Smooth muscle cell (in vitro differentiated cells): ENCODE data around the gene PSMD1. TPM values are rescaled to one million over a fixed set of nuclear protein-coding genes. Genes with fewer than 3 reads are reported as not detected.

ENCODE experiments used
- DNase-seq: peaks from one replicate; lab custom pipeline; 2025; ENCODE audit not compliant: unreplicated experiment; lab: John Stamatoyannopoulos, UW
- H2AFZ ChIP-seq: fragments of 200-600 bp; sonication (generic); 2 replicates; pipeline ENCODE4 v1.6.0; 2016; ENCODE audit warnings: antibody characterized with exemption, low read depth, mild to moderate bottlenecking
- H3F3A ChIP-seq: fragments of 200-600 bp; sonication (generic); 2 replicates; pipeline ENCODE4 v1.6.0; 2017; ENCODE audit warnings: antibody characterized with exemption, low read depth
- H3K27ac ChIP-seq: fragments of 200-600 bp; sonication (generic); 2 replicates; pipeline ENCODE4 v1.5.1; 2016; ENCODE audit warnings: low read depth, mild to moderate bottlenecking
- H3K27me3 ChIP-seq: fragments of 200-600 bp; sonication (generic); 2 replicates; pipeline ENCODE4 v1.6.1; 2016; ENCODE audit warnings: low read depth, mild to moderate bottlenecking
- H3K36me3 ChIP-seq: fragments of 200-600 bp; sonication (generic); 2 replicates; pipeline ENCODE4 v1.5.1; 2016; ENCODE audit warnings: low read depth
- H3K4me1 ChIP-seq: fragments of 200-600 bp; sonication (generic); 2 replicates; pipeline ENCODE4 v1.5.1; 2016; ENCODE audit warnings: low read depth
- H3K4me2 ChIP-seq: fragments of 200-600 bp; sonication (generic); 2 replicates; pipeline ENCODE4 v1.6.0; 2016; ENCODE audit warnings: mild to moderate bottlenecking
- H3K4me3 ChIP-seq: fragments of 200-600 bp; sonication (generic); 2 replicates; pipeline ENCODE4 v1.5.1; 2016; ENCODE audit warnings: mild to moderate bottlenecking
- H3K79me2 ChIP-seq: fragments of 200-600 bp; sonication (generic); 2 replicates; pipeline ENCODE4 v1.6.0; 2016; ENCODE audit warnings: low read depth, mild to moderate bottlenecking
- H3K9ac ChIP-seq: fragments of 200-600 bp; sonication (generic); 2 replicates; pipeline ENCODE4 v1.6.0; 2016; ENCODE audit warnings: low read depth
- H3K9me3 ChIP-seq: fragments of 200-600 bp; sonication (generic); replicated peaks from 2 replicates; pipeline ENCODE4 v1.5.1; 2016; ENCODE audit warnings: low read depth
- H4K20me1 ChIP-seq: fragments of 200-600 bp; sonication (generic); 2 replicates; pipeline ENCODE4 v1.6.0; 2016; ENCODE audit warnings: low read depth
- WGBS: methylation state at CpG from one replicate; pipeline ENCODE4 v1.1.7; 2016; ENCODE audit warnings: low lambda C conversion rate; 5-methylcytosine and 5-hydroxymethylcytosine counted together
- polyA plus RNA-seq: library from polyadenylated mRNA; unstranded; fragments of >200 nt; fragmentation: Nextera tagmentation; extraction: Ambion mirVana; gene quantifications from 2 replicates; pipeline ENCODE4 v1.2.1, GENCODE V29; 2016
- total RNA-seq: library from RNA; depleted of rRNA; stranded (reverse); fragments of >200 nt; gene quantifications from 2 replicates; pipeline ENCODE4 v1.2.3, GENCODE V29; 2014
- TF ChIP-seq, protein P1 (sequence below): fragments of 200-600 bp; sonication (generic); IDR thresholded peaks from 2 replicates; pipeline ENCODE4 v1.5.1; 2017; ENCODE audit warnings: borderline replicate concordance, mild to moderate bottlenecking, antibody characterized with exemption; ENCODE audit not compliant: insufficient read depth, poor library complexity, severe bottlenecking

PSMD1 gene
- total and polyA plus RNA-seq, 2 experiments from 2014 or later = 95.7 to 99.7 TPM

DNA sequence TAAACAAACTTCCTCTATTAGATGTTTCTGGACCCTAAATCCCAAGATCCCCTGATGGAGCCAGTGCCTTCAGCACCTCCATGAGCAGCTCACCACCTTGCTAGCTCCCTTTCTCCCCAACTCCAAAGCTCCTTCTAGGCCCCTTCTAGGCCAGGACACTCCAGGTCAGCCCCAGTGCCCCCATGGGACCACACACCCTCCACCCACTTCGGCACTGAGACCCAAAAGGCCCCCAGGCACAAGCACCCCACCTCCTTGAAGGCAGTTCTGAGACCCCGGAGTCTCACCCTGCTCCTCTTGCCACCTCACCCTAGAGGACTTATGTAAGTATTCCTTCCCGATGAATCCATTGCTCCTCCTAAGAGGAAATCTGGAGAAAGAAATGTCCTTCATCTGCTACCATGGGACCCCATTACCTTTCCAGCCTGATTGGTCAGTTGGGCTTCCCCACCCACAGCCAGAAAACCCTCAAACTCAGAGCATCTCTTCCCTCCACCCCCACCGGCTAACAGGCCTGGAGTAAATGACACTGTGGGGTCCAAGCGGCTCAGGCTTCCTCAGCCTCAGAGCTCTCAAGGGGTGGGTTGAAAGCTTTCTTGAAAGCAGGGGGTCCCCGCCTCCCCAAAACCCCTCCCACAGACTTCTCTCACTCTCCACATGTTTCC, 132.0 kb downstream of the PSMD1 start:
- H3K27ac ChIP-seq = peak overlapping the region; percentile 61
- H2AFZ ChIP-seq = no peak overlapping the region
- H3K9me3 ChIP-seq = no peaks in the 10 kb centered on the region
- DNase-seq = no peak
- peaks cover 14% of the 10 kb centered on the region for H3K4me1 ChIP-seq
- TF ChIP-seq, protein P1, sequence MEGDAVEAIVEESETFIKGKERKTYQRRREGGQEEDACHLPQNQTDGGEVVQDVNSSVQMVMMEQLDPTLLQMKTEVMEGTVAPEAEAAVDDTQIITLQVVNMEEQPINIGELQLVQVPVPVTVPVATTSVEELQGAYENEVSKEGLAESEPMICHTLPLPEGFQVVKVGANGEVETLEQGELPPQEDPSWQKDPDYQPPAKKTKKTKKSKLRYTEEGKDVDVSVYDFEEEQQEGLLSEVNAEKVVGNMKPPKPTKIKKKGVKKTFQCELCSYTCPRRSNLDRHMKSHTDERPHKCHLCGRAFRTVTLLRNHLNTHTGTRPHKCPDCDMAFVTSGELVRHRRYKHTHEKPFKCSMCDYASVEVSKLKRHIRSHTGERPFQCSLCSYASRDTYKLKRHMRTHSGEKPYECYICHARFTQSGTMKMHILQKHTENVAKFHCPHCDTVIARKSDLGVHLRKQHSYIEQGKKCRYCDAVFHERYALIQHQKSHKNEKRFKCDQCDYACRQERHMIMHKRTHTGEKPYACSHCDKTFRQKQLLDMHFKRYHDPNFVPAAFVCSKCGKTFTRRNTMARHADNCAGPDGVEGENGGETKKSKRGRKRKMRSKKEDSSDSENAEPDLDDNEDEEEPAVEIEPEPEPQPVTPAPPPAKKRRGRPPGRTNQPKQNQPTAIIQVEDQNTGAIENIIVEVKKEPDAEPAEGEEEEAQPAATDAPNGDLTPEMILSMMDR = no peak
- no peak overlapping the region for H3K4me2 ChIP-seq
- H3K9ac ChIP-seq = no peak overlapping the region
- H3K27me3 ChIP-seq = no peaks in the 10 kb centered on the region
- no peak overlapping the region for H3K4me3 ChIP-seq
- 92% methylated on average over 6 of the region's 6 CpGs for WGBS
- H3K36me3 ChIP-seq = no peaks in the 10 kb centered on the region
- H3F3A ChIP-seq = no peaks in the 10 kb centered on the region
- H3K79me2 ChIP-seq = no peaks in the 10 kb centered on the region
- no peaks in the 10 kb centered on the region for H4K20me1 ChIP-seq

DNA sequence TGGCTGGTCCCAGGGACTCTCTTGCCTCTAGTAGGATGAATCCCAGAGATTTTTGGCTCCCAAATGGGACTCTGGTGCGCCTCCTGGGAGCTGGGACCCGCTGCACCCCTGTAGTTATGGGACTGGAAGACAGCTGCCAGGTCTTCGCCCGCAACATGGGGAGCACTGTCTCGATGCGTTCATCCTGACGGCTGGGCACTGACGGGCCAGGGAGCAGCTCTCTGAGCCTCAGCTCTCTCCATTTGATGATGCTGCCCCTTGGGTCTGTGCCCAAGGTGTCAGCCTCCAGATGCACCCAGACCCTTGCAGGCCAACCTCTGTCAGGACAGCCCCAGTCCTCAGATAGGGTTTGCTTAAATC, 132.5 kb downstream of the PSMD1 start:
- H3F3A ChIP-seq = no peaks in the 10 kb centered on the region
- peak overlapping the region; percentile 61 for H3K27ac ChIP-seq
- TF ChIP-seq, protein P1 = no peak
- no peak overlapping the region for H3K9ac ChIP-seq
- H3K27me3 ChIP-seq = no peaks in the 10 kb centered on the region
- H3K4me1 ChIP-seq = peaks cover 14% of the 10 kb centered on the region
- H3K79me2 ChIP-seq = no peaks in the 10 kb centered on the region
- WGBS = 98% methylated on average over 8 of the region's 8 CpGs
- H2AFZ ChIP-seq = no peak overlapping the region
- no peak overlapping the region for H3K4me3 ChIP-seq
- no peaks in the 10 kb centered on the region for H4K20me1 ChIP-seq
- no peak overlapping the region for H3K4me2 ChIP-seq
- no peak for DNase-seq
- no peaks in the 10 kb centered on the region for H3K9me3 ChIP-seq
- no peaks in the 10 kb centered on the region for H3K36me3 ChIP-seq

DNA sequence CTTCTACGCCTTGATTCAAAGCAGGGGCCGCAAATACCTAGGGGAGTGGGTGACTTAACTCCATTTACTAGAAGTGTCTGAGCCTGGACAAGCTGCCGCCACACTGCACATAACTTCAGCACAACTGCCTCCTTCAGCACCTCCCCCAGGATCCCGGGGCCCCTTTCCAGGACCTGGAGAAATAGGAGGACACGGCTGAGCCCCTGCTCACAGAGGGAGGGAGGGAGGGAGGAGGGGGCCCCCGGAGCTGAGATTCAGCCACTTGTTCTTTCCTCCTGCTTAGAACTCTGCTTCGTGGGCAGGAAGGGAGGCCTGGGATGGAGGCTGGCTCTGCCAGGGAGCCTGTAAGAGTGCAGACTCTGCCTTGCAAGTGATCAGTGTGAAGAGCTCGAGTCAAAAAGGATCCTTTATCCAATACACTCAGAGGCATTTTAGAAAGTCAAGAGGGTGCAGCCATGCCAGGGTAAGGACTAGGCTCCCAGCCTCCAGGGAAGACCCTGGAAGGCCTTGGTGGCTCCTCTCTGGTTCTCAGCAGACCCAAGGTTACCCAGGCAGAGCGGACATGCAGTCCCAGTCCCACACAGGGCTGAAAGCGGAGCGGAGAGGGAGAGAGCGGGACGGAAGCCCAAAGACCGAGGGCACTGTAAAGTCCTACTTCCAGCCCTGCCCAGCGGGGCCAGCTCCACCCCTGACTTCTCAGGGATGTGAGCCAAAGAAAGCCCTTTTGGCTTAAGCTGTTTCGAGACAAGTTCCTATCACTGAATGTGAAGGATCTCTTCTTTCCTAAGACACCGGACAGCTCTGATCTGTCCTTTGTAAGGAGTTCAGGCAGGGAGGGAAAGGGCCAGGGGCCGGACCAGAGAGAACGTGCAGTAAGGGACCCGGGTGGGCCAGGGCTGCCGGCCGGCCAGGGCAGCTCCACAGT, 133.2 kb downstream of the PSMD1 start:
- Histone ChIP-seq H3K9me3 (no peaks in the 10 kb centered on the region), H3K4me3 (no peak overlapping the region), H3K27me3 (no peaks in the 10 kb centered on the region), H3K27ac (peak overlapping the region; percentile 88), H3K79me2 (no peaks in the 10 kb centered on the region), H3K36me3 (no peaks in the 10 kb centered on the region), H4K20me1 (no peaks in the 10 kb centered on the region), H3K9ac (peak overlapping the region; percentile 43), H3K4me2 (peak overlapping the region; percentile 67), H2AFZ (peak overlapping the region; percentile 68), H3K4me1 (peaks cover 14% of the 10 kb centered on the region), H3F3A (no peaks in the 10 kb centered on the region)
- TF ChIP-seq, protein P1 = no peak
- WGBS = 52% methylated on average over 21 of the region's 22 CpGs
- no peak for DNase-seq
